NCI-H2081 treated with DMSO at 0.1 percent for 48 hours (cell line): ENCODE results near the gene MRPS31.
"Not testable (repeated sequence)": the region's sequence is repeated elsewhere in the genome, so short reads cannot be mapped to it uniquely, and the experiment has no call there.

Experiments used
- DNase-seq: peaks from one replicate; lab custom pipeline; 2025; lab: John Stamatoyannopoulos, UW

Gene MRPS31

DNA sequence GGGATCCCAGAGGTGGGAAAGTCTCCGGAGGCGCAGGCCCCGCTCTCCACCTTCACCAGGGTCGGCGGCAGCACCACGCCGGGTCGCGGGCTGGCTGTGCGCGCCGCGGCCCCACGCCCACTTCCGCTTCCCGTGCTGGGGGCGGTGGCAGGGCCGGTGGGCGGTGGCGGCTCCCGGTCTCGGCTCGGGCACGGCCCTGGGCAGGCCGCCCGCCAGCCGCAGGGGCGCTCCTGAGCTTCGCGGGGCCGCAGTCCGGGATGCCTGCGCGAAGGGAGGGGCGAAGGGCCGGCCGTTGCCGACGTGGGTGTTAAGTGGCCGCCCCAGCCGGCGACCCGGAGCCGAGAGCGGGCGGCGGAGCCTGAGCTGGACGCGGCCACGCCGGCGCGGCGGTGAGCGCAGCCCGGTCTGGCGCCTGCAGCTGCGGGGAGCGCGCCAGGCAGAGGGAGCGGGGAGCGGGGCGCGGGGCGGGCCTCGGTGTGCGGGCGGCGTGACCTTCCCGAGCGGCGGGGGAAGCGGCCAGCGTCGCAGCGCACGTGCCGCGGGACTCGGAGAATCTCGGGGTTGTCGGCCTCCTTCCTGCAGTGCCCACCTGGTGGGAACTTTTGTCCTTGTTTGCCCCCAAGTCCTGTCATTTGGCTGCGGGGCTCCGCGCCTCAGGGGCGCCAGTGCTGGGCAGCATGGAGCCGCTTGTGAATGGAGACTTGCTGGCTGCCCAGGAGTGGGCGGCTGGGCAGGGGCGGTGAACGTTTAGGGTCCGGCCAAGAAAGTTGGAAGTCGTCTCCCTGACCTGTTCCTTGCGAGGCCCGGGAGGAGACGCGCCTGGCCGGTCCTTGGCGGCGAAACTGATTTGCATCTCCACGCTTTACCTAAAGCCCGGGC is 18.5 kb upstream of the MRPS31 start, which contains the start of gene SLC25A15:
Gene SLC25A15 (plus strand): TSS at position 337 of the 879 bp plus-strand sequence. CDS start 3,616 bp downstream, outside the sequence.
- DNase-seq = no peak

DNA sequence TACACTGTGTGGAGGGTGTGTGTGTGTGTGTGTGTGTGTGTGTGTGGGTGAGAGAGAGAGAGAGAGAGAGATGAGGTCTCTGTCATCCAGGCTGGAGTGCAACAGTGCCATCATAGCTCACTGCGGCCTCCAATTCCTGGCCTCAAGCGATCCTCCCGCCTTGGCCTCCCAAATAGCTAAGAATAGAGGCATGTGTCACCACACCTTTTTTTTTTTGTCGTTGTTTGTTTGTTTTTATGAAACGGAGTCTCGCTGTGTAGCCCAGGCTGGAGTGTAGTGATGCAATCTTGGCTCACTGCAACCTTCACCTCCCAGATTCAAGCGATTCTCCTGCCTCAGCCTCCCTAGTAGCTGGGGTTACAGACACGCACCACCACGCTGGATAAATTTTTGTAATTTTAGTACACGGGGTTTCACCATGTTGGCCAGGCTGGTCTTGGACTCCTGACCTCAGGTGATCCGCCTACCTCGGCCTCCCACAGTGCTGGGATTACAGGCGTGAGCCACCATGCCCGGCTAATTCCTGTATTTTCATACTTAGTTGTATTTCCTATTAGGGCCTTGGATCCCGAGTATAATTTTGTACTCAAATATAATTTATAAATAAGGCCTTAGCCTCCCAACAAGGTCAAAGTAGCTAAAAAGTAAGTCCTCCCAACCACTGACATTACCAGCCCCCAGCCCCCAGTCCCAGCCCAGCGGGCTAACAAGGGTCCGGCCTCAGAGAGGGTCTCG is 17.7 kb upstream of the MRPS31 start:
- DNase-seq = not testable (repeated sequence)

DNA sequence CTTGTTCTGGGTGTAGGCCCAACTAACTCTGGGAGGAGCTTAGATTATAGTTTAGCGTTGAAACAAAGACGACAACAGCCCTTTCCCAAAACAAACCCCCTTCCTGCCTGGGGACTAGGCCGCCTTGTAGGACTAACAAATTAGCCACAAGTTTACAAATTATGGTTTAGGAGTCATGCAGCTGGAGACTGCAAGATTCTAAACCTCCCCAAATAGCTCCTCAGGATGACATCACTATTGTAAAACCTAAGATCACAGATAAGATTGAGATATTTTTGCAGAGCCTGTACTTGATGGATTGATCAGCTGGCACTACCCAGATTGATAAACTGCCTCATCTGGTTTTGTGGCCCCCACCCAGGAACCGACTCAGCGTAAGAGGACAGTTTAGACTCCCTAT is 16.1 kb upstream of the MRPS31 start:
- no peak for DNase-seq

DNA sequence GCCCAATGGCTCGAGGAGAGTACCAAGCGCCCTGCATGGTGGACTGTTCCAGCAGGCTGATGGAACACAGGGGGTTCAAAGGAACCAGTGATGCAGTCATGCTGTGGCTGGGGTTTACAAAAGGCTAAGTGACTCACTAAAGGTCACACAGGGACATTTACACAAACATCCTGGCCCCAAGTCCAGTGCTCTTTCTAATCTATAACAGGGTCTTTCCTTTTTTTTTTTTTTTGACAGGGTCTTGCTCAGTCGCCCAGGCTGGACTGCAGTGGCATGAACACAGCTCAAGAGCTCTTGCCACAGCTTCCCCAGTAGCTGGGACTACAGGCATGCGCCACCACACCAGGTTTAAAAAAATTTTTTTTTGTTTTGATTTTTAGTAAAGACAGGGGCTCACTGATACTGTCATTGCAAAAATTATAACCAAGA is 15.6 kb upstream of the MRPS31 start:
- no peak for DNase-seq

DNA sequence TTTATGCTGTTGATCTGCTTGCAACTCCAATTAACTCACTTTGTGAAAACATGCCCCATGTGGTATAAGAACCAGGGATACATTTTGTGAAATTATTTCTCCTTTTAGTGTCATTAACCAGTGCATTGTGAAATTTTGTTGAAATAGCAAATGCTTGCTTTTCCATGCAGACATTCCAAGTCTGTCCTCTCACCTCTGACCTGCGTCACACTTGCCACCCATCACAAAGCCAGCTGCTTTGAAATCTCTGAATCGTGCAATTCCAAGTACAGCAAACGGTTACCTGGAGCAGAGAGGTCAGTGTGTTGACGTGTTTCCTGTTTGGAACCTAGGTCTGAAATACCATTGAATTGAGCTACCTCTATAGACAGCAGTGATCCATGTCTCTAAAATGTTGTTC is 13.6 kb upstream of the MRPS31 start:
- DNase-seq = no peak

DNA sequence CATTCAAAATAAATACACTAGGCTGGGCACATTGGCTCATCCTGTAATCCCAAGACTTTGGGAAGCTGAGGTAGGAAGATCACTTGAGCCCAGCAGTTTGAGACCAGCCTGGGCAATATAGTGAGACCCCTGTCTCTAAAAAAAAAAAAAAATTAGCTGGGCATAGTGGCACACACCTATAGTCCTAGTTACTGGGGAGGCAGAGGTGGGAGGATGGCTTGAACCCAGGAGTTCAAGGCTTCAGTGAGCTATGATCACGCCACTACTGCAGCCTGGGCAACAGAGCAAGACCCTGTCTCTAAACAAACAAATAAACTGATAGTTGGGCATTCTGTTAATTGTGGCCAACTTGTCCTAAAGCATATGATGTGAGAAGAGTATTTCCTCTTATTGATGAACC is 12.0 kb upstream of the MRPS31 start:
- DNase-seq = not testable (repeated sequence)

DNA sequence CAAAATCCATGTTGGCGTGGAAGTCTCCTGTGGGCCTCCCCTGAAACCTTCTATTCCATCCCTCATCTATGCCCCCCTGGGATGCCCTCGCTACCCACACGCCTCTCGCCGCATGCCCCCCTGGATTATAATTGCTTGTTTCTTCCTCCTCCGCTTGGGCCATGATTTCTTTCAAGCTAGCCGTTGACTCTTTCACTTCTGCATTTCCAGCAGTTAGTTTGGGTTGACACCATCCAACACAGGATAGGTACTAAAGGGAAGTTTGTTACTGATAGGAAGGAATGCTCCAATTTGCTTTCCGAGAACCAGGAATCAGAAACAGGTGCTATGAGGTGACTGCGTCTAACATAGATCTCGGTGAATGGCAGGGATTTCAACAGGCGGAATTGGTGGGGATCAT is 10.7 kb upstream of the MRPS31 start:
- DNase-seq = no peak

DNA sequence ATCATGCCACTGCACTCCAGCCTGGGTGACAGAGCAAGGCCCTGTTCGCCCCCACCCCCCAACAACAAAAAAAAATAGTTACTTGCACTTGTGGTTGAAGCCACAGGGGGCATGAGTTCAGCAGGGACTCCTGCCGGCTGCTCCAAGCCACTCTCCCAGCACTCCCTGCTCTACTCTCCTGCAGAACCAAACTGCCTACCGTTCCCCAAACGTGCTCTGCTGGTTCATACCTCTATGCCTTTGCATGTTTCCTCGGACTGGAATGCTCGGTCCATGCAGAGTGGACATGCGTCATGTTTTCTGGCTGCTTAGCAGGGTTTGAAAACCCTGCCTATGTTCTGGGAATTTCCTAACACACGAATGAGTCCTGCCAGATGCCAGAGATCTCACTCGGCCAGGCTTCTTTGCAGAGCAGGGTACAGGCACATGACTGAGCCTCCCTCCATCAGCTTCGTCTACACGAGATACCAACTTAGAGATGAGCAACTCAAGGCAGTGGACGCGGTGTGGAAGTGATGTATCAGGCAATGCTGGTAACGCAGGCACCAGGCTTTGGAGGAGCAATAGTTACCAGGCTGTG is 9.9 kb upstream of the MRPS31 start:
- no peak for DNase-seq

DNA sequence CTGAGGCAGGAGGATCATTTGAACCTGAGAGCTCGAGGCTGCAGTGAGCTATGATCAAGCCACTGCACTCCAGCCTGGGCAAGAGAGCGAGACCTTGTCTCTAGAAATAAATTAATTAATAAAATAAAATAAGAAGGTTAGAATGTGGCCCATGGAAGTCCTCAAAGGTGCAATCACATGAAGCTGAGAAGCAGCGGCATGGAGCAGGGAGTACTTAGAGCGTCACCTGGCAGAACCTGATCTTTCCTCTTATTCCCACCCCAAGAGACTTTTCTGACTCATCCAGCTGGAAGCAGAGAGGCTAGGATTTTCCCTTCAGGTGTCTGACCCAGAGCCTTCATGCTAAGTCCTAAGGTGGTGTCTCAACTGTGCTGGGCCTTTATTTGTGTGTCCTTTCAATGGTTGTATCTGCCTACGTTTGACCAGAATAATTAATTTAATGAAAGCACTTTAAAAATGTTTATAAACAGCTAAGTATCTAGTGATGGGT is 8.9 kb upstream of the MRPS31 start:
- DNase-seq = no peak

DNA sequence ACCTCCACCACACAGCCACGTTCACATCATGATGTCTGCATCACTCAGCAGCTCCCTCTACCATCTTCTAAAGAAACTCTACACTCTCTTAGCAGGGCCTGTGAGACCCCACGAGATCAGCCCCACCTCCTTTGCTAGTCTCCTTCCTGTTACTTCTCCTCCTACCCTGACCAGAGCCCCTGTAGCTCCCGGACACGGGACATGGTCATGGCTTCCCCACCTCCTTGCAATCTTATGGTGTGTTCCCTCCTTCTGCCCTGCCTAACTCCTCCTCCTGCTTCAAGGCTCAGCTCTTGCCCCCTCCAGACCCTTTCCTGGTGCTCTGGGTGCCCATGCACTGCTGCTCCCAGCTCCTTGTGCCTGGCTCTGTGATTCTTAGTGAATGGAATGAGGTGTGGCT is 8.1 kb upstream of the MRPS31 start:
- no peak for DNase-seq

DNA sequence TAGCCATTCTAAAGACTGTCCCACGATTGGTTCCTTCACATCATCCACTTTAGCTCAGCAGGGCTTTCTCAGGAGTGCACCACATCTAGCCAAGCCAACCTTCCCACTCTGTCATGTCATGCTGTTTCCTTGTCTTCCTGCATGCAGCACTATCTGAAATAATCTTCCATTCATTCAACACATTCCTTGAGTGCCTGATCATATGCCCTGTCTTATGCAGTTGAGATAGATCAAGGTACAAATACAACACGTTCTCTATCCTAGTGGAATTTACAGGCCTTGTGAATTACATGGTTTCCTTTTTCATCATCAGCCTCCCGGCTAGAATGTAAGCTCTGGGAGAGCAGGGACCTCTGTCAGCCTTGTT is 6.8 kb upstream of the MRPS31 start:
- no peak for DNase-seq

DNA sequence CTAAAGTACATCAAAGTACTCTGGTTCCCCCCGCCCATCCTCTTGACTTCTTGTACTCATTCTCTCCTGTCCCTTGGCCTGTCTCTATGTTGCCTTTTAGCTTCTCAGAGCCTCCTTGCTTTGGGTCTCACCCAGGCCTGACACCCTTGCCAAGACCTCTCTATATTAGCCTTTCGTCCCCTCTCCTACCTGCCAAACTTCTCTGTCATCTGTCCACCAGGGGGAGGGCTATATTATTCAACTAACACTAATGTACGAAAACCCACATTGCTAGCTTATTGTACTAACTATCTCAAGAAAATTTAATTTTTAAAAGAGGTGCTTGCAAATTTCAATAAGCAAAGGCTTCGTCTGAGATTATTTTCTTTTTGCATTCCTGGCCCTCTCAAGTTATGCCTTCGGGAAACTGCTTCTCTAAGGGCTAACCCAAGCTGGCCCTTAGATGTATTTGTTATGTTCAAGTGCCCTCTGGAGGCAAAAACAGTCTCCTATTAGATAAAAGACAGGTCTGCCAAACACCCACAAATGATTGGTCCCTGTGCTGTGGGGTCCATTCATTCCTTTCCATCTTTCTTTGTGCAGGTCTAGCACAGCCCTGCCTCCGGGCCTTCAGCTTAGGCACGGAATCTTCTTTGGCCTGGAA is 6.3 kb upstream of the MRPS31 start:
- no peak for DNase-seq

DNA sequence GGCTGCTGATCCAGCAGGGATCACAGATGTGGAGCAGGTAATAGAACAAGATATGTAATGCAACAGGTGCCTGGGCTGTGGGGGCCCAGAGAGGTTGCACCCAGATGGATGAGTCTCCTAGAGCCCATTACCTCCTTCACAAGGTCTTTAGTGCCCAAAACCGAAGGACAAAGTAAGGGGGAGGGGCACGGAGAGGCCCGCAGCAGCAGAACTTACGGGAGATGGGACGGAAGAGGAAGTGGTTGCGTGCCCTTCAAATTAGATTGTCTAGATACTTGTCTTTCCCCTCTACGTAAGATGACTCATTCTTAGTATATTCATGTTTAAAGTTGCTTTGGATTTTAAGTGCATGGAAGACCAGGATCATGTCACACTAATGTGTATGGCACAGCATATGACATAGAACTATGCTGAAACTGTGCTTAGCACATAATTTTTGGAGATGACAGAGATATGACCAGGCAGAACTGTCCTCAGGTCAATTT is 5.7 kb upstream of the MRPS31 start:
- DNase-seq = no peak

DNA sequence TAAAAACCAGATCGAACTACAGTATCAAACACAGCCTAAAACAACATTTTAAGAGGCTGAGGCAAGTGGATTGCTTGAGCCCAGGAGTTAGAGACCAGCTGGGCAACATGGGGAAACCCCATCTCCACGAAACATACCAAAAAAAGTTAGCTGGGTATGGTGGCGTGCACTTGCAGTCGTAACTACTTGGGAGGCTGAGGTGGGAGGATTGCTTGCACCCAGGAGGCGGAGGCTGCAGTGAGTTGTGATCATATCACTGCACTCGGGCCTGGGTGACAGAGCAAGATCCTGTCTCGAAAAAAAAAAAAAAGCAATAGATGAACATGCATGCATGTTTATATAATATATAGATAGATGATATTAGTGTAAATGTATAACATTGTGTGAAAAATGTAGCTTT is 5.2 kb upstream of the MRPS31 start:
- DNase-seq = no peak

DNA sequence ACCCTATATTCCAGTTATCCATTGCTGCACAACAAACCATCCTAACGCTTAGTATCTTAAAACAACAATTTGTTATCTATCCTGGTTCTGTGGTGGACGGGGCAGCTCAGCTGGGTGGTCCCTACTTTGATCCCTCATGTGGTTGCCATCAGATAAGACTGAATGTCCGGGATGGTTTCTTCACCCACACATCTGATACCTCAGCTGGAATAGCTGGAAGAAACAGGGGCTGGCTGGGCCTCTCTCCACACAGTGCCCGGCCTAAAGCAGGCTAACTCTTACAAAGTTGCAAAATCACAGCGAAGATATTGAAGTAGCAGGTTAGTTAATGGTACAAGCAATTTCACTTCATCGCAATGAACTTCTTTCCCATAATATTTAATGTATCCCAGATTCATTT is 3.7 kb upstream of the MRPS31 start:
- no peak for DNase-seq

DNA sequence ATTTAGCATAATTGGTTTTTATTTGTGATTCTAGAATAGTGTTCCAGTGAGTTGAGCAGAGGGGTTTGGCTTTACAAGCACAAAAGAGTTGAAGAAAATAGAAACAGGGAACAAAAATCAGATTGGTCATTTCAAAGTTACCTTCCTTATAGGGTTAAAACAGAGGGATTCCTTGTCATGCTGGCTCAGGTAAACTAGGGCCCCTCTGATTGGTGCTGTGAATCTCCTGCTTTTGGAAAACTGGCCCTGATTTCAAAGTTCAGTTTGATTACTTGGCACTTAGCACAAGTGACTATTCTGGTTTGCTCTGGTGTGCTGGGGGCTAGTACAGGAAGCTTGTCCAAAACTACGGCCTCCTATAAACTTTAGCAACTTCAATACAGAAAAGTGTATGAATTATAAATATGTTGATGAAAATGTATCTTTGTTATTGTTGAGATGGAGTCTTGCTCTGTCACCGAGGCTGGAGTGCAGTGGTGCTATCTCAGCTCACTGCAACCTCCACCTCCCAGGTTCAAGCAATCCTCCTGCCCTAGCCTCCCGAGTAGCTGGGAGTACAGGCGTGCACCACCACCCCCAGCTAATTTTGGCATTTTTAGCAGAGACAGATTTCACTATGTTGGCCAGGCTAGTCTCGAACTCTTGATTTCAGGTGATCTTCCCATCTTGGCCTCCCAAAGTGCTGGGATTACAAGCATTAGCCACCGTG is 1.9 kb upstream of the MRPS31 start:
- no peak for DNase-seq

DNA sequence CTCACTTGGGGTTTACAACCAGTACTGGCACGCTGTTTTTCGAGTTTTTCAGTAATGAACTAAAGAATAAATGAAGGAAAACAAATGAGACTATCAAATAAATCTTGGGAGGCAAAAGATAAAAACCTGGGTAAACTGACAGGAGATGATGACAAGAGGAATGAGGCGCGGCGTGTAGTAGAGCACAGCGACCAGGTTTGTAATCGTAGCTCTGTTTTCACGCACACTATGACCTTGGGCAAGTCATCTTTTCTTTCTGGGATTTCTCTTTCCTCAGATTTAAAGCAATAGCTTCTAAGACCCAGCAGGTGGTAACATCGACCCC is 419 bp downstream of the MRPS31 start:
- no peak for DNase-seq

DNA sequence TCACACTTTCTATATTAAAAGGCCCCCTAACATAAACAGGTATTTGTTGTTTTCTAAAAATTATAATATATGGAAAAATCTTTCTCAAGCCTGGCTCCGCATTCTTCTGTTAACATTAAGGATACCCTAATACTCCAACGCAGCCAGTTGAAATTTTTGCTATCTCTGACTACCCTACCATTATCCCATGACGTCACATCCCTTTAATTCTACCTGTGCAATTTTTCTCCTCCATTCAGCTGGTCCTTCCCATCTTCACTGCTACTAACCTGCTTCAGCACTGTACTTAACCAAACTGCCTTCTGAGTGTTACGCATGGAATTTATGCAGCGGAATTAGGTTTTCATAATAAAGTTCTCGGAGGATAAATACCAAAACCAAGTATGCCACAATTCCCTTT is 1.0 kb downstream of the MRPS31 start:
- no peak for DNase-seq

DNA sequence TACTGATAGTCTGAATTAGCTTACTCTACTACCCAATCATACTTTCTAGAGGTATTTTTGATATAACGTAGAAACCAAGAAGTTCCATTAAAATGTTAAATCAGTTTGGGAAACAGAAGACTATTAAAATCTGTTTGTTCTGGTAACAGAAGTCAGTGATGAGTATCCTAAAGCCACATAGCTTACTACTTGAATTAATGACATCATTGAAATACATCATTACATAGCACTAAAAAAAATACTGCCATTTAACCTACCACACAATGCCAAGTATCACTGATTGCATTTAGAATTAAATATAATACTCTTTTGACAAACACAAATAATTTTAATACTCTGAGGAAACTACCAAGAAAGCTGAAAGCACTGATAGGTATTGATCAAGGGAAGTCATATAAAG is 5.4 kb downstream of the MRPS31 start:
- DNase-seq = no peak

DNA sequence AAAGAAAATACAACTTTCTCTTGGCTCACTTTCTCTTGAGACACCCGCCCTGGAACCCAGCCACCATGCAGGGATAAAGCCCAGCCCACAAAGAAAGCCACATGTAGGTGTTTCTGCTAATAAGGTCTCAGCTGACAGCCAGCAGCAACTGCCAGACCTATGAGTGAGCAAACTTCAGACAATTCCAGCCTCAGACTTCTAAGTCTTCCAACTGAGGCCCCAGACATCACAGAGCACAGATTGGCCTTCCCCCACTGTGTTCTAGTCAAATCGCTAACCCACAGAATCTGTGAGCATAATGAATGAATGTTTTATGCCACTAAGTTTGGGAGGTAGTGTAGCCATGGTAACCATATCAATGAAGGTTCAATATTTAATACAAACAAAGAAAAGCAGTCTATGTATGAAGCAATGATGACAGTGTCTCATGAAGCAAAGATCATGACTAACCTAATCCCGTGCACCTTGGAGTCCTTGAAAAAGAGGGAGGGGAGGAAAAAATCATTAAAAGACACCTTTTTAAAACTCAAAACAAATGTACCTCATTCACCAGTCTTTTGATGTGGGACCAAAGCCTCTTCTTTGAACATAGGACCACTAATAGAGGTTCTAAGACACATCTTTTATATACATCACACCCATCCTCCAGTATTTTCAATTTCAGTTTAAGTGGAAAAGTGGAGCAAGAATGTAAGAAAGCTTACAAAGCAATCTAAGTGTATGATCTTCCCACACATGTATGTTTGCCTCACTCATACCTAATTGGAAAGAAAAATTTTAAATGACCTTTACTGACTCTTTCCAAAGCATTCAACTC is 6.2 kb downstream of the MRPS31 start:
- DNase-seq = no peak

DNA sequence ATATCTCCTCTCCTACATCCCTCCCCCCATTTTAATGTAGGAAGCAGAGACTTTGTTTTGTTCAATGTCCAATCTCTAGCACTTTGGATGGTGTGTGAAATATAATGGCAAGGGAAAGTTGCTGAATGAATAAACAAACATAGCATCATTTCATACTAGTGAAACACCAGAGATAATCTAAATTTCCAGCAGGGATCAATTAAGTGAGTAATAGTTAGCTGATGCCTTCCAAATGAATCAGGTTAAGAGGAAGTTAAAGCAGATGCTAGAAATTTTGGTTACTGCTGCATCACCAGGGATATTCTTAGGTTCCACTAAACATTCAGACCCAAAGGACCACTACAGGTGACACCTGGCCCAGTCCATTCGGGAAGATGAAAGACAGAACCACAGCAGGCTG is 8.1 kb downstream of the MRPS31 start:
- DNase-seq = no peak
